ENCODE results near the gene PLCB3. TPM values are rescaled to one million over a fixed set of nuclear protein-coding genes. Genes with fewer than 3 reads are reported as not detected.

PLCB3 gene
- total and polyA plus RNA-seq, 10 of the 15 experiments (the other 5 are each of a cell fraction or from before 2014, with no cell fraction given) = 0.03 to 10.3 (median 3.3) TPM

DNA sequence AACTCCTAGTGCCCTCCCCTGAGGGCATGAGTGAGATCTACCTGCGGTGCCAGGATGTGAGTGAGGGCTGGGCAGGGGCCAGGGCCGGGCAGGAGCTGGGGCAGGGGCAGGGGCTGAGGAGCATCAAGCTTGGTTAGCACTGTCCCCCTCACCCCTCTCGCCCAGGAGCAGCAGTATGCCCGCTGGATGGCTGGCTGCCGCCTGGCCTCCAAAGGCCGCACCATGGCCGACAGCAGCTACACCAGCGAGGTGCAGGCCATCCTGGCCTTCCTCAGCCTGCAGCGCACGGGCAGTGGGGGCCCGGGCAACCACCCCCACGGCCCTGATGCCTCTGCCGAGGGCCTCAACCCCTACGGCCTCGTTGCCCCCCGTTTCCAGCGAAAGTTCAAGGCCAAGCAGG is 31.1 kb upstream of the PLCB3 start:
- Histone ChIP-seq H2AFZ (ENCODE audit: control insufficient read depth, low read depth, low read length) (no peak overlapping the region), H4K20me1 (ENCODE audit: control insufficient read depth, insufficient read depth) (no peaks in the 10 kb centered on the region), H3K4me2 (ENCODE audit: control insufficient read depth, insufficient read depth) (no peak overlapping the region), H3K79me2 (ENCODE audit: control insufficient read depth, insufficient read depth, low read length) (peaks cover 6% of the 10 kb centered on the region), H3K4me3 (no peak overlapping the region), H3K4me1 (ENCODE audit: control insufficient read depth, insufficient read depth, low read length) (peaks cover 3% of the 10 kb centered on the region; the same call in 1 of the 2 replicates), H3K36me3 (ENCODE audit: control insufficient read depth in 2 of 2, insufficient read depth in 2 of 2, low read length in 1 of 2) (peaks cover 27 to 30% of the 10 kb centered on the region in 2 experiments), H3K9ac (ENCODE audit: control insufficient read depth, insufficient read depth, low read length) (no peak overlapping the region), H3K27me3 (replicated peaks in 1 of 2; ENCODE audit: control insufficient read depth in 2 of 2, insufficient read depth in 2 of 2, low read length in 1 of 2) (no peaks in the 10 kb centered on the region), H3K9me3 (replicated peaks; ENCODE audit: control insufficient read depth, insufficient read depth, low read length) (no peaks in the 10 kb centered on the region), H3K27ac (ENCODE audit: control insufficient read depth, insufficient read depth) (no peak overlapping the region)
- CTCF ChIA-PET = interaction anchor here (4.2 kb wide), 1 partner anchor 15 kb away, joined by 14 read pairs; the partner anchor contains the start of gene FERMT3
- 97% methylated on average over 16 of the region's 17 CpGs for WGBS (ENCODE audit: insufficient coverage, insufficient replicate concordance, low lambda C conversion rate, missing lambda C conversion rate)
- no peak for FAIRE-seq
- in situ Hi-C loops (cut with MboI) (no loop called here), intact Hi-C loops (cut with micrococcal nuclease; ENCODE audit: unreplicated experiment) (no loop called here)
- SMC1A ChIA-PET (ENCODE audit: uncharacterized antibody, unreplicated experiment) = no interaction called here
- DNase-seq (ENCODE audit: low read depth, low spot score) = no peak
- POLR2A ChIA-PET = interaction anchor here (1.0 to 2.6 kb wide), 2 partner anchors 10 to 14 kb away, joined by 3 to 11 read pairs; partner anchors contain the start of gene FERMT3
- BruUV-seq (replicated peaks) = no TSS peak
- RAD21 ChIA-PET (ENCODE audit: unreplicated experiment) = interaction anchor here (0.6 kb wide), 1 partner anchor 16 kb away, joined by 3 read pairs; no protein-coding TSS in a partner anchor
- ATAC-seq = no peak
- TF ChIP-seq, protein P1, sequence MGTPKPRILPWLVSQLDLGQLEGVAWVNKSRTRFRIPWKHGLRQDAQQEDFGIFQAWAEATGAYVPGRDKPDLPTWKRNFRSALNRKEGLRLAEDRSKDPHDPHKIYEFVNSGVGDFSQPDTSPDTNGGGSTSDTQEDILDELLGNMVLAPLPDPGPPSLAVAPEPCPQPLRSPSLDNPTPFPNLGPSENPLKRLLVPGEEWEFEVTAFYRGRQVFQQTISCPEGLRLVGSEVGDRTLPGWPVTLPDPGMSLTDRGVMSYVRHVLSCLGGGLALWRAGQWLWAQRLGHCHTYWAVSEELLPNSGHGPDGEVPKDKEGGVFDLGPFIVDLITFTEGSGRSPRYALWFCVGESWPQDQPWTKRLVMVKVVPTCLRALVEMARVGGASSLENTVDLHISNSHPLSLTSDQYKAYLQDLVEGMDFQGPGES (IDR thresholded peaks at IDR 0.05) = no peak
- TF ChIP-seq, protein P2, sequence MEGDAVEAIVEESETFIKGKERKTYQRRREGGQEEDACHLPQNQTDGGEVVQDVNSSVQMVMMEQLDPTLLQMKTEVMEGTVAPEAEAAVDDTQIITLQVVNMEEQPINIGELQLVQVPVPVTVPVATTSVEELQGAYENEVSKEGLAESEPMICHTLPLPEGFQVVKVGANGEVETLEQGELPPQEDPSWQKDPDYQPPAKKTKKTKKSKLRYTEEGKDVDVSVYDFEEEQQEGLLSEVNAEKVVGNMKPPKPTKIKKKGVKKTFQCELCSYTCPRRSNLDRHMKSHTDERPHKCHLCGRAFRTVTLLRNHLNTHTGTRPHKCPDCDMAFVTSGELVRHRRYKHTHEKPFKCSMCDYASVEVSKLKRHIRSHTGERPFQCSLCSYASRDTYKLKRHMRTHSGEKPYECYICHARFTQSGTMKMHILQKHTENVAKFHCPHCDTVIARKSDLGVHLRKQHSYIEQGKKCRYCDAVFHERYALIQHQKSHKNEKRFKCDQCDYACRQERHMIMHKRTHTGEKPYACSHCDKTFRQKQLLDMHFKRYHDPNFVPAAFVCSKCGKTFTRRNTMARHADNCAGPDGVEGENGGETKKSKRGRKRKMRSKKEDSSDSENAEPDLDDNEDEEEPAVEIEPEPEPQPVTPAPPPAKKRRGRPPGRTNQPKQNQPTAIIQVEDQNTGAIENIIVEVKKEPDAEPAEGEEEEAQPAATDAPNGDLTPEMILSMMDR (IDR thresholded peaks at IDR 0.05 in 2 of 3, conservative IDR thresholded peaks at IDR 0.05 in 1 of 3; ENCODE audit: control insufficient read depth in 2 of 3, extremely low read depth in 1 of 3, insufficient read depth in 1 of 3, low read depth in 3 of 3, low read length in 3 of 3) = no peak
- no peak for TF ChIP-seq ZNF384 (IDR thresholded peaks at IDR 0.05; ENCODE audit: borderline replicate concordance, low read depth, low read length)
- TF ChIP-seq, protein P3, sequence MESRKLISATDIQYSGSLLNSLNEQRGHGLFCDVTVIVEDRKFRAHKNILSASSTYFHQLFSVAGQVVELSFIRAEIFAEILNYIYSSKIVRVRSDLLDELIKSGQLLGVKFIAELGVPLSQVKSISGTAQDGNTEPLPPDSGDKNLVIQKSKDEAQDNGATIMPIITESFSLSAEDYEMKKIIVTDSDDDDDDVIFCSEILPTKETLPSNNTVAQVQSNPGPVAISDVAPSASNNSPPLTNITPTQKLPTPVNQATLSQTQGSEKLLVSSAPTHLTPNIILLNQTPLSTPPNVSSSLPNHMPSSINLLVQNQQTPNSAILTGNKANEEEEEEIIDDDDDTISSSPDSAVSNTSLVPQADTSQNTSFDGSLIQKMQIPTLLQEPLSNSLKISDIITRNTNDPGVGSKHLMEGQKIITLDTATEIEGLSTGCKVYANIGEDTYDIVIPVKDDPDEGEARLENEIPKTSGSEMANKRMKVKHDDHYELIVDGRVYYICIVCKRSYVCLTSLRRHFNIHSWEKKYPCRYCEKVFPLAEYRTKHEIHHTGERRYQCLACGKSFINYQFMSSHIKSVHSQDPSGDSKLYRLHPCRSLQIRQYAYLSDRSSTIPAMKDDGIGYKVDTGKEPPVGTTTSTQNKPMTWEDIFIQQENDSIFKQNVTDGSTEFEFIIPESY (IDR thresholded peaks at IDR 0.05) = no peak
- TF ChIP-seq POLR2A (IDR thresholded peaks at IDR 0.05; ENCODE audit: low read depth, low read length) = no peak
- TF ChIP-seq TCF12 (IDR thresholded peaks at IDR 0.05; ENCODE audit: low read depth, low read length) = no peak
- TF ChIP-seq, protein P4, sequence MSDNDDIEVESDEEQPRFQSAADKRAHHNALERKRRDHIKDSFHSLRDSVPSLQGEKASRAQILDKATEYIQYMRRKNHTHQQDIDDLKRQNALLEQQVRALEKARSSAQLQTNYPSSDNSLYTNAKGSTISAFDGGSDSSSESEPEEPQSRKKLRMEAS (IDR thresholded peaks at IDR 0.05; ENCODE audit: low read depth, low read length) = no peak
- TF ChIP-seq, protein P5, sequence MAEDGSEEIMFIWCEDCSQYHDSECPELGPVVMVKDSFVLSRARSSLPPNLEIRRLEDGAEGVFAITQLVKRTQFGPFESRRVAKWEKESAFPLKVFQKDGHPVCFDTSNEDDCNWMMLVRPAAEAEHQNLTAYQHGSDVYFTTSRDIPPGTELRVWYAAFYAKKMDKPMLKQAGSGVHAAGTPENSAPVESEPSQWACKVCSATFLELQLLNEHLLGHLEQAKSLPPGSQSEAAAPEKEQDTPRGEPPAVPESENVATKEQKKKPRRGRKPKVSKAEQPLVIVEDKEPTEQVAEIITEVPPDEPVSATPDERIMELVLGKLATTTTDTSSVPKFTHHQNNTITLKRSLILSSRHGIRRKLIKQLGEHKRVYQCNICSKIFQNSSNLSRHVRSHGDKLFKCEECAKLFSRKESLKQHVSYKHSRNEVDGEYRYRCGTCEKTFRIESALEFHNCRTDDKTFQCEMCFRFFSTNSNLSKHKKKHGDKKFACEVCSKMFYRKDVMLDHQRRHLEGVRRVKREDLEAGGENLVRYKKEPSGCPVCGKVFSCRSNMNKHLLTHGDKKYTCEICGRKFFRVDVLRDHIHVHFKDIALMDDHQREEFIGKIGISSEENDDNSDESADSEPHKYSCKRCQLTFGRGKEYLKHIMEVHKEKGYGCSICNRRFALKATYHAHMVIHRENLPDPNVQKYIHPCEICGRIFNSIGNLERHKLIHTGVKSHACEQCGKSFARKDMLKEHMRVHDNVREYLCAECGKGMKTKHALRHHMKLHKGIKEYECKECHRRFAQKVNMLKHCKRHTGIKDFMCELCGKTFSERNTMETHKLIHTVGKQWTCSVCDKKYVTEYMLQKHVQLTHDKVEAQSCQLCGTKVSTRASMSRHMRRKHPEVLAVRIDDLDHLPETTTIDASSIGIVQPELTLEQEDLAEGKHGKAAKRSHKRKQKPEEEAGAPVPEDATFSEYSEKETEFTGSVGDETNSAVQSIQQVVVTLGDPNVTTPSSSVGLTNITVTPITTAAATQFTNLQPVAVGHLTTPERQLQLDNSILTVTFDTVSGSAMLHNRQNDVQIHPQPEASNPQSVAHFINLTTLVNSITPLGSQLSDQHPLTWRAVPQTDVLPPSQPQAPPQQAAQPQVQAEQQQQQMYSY (CRISPR knock-in tag; IDR thresholded peaks at IDR 0.05) = no peak
- TF ChIP-seq STAT3 (IDR thresholded peaks at IDR 0.05; ENCODE audit: low read depth, low read length) = no peak
- no peak for TF ChIP-seq POLR2AphosphoS5 (IDR thresholded peaks at IDR 0.05; ENCODE audit: low read length)
